GM12878 (cell line): ENCODE measurements around the gene TMEM182. TPM values are rescaled to one million over a fixed set of nuclear protein-coding genes. Genes with fewer than 3 reads are reported as not detected.

Source experiments
- ATAC-seq: fragments of 200-7000 bp; cut with Tn5 transposase; 3 replicates; pipeline ENCODE4 v1.9.1; 2020; ENCODE audit warnings: mild to moderate bottlenecking, moderate library complexity
- BruUV-seq: library from RNA; stranded (reverse); fragments of 400-500 nt; replicated peaks from 2 replicates; lab custom pipeline; 2021; lab: Mats Ljungman, UMichigan
- CTCF ChIA-PET: fragments of 300-600 bp; sonication (Branson Sonifier 250); formaldehyde crosslinking; extraction: SDS; loops from one replicate; lab custom pipeline; 2021; ENCODE audit warnings: inconsistent platforms; lab: Yijun Ruan, JAX
- POLR2A ChIA-PET: fragments of 350-600 bp; formaldehyde crosslinking; extraction: SDS; loops from one replicate; lab custom pipeline; 2021; ENCODE audit warnings: inconsistent platforms; lab: Charles Lee
- RAD21 ChIA-PET: fragments of 300-600 bp; sonication (Branson Sonifier 250); formaldehyde crosslinking; loops from one replicate; lab custom pipeline; 2023; ENCODE audit warnings: antibody characterized with exemption; ENCODE audit not compliant: unreplicated experiment; lab: Charles Lee
- SMC1A ChIA-PET: fragments of 300-600 bp; sonication (Branson Sonifier 250); formaldehyde crosslinking; loops from one replicate; lab custom pipeline; 2023; ENCODE audit not compliant: unreplicated experiment, uncharacterized antibody; lab: Charles Lee
- DNase-seq: peaks from one replicate; pipeline ENCODE4 v3.0.0-alpha.2; 2011; ENCODE audit warnings: low read depth, low spot score
- FAIRE-seq: peaks from 3 replicates; lab custom pipeline; 2011; peaks lifted over from hg19 to GRCh38; lab: Jason Lieb, UNC
- H2AFZ ChIP-seq: 2 replicates; pipeline ENCODE4 v1.6.0; 2011; ENCODE audit warnings: low read depth, low read length, control low read depth; ENCODE audit not compliant: control insufficient read depth
- H3K27ac ChIP-seq: 2 replicates; pipeline ENCODE4 v1.5.1; 2011; ENCODE audit warnings: control low read depth; ENCODE audit not compliant: control insufficient read depth, insufficient read depth
- H3K27me3 ChIP-seq, 2 experiments: replicated peaks in 1 of 2; 2 replicates each; pipeline versions ENCODE4 v1.6.0 to v1.6.1; 2011; ENCODE audit warnings: low read length in 1 of 2; ENCODE audit not compliant: control insufficient read depth in 2 of 2, insufficient read depth in 2 of 2
- H3K36me3 ChIP-seq, 2 experiments: 2 replicates each; pipeline ENCODE4 v1.5.1; 2011; ENCODE audit warnings: low read length in 1 of 2; ENCODE audit not compliant: control insufficient read depth in 2 of 2, insufficient read depth in 2 of 2
- H3K4me1 ChIP-seq: 2 replicates; pipeline ENCODE4 v1.6.1; 2011; ENCODE audit warnings: mild to moderate bottlenecking, low read length, moderate library complexity, mixed read lengths; ENCODE audit not compliant: control insufficient read depth, insufficient read depth
- H3K4me2 ChIP-seq: 2 replicates; pipeline ENCODE4 v1.6.0; 2011; ENCODE audit warnings: control low read depth; ENCODE audit not compliant: control insufficient read depth, insufficient read depth
- H3K4me3 ChIP-seq: fragments of 200-600 bp; sonication (generic); 2 replicates; pipeline ENCODE4 v1.5.1; 2016
- H3K79me2 ChIP-seq: 2 replicates; pipeline ENCODE4 v1.6.0; 2011; ENCODE audit warnings: low read length; ENCODE audit not compliant: control insufficient read depth, insufficient read depth
- H3K9ac ChIP-seq: 2 replicates; pipeline ENCODE4 v1.8.0; 2011; ENCODE audit warnings: low read length, control low read depth, mixed read lengths; ENCODE audit not compliant: control insufficient read depth, insufficient read depth
- H3K9me3 ChIP-seq: replicated peaks from 3 replicates; pipeline ENCODE4 v1.5.1; 2011; ENCODE audit warnings: mild to moderate bottlenecking, low read length; ENCODE audit not compliant: control insufficient read depth, insufficient read depth
- H4K20me1 ChIP-seq: 2 replicates; pipeline ENCODE4 v1.6.0; 2011; ENCODE audit not compliant: control insufficient read depth, insufficient read depth
- CREM ChIP-seq: IDR thresholded peaks from 2 replicates; pipeline ENCODE4 v1.6.1; 2014; ENCODE audit warnings: antibody characterized with exemption, low read depth
- EP300 ChIP-seq, 2 experiments: fragments of 150-350 bp in 1 of 2; IDR thresholded peaks; 2 replicates each; pipeline ENCODE4 v1.6.1; 2011 to 2012; ENCODE audit warnings: low read depth in 2 of 2, low read length in 2 of 2, borderline replicate concordance in 1 of 2, improper control_type of control experiment in 1 of 2, inconsistent platforms in 1 of 2; ENCODE audit not compliant: control insufficient read depth in 1 of 2
- SIX5 ChIP-seq: IDR thresholded peaks from 2 replicates; pipeline ENCODE4 v1.6.1; 2011; ENCODE audit warnings: mild to moderate bottlenecking, low read depth, low read length, moderate library complexity; ENCODE audit not compliant: severe bottlenecking
- SP1 ChIP-seq: IDR thresholded peaks from one replicate; pipeline ENCODE4 v1.6.1; 2011; ENCODE audit warnings: low read depth, low read length
- SRF ChIP-seq, 2 experiments: IDR thresholded peaks; 2 replicates each; pipeline ENCODE4 v1.6.1; 2011; ENCODE audit warnings: low read depth in 2 of 2, low read length in 2 of 2, mild to moderate bottlenecking in 1 of 2, moderate library complexity in 1 of 2
- TCF7 ChIP-seq: IDR thresholded peaks from 2 replicates; pipeline ENCODE4 v1.6.1; 2014; ENCODE audit warnings: antibody characterized with exemption, borderline replicate concordance
- ZNF207 ChIP-seq: fragments of 450-650 bp; IDR thresholded peaks from 2 replicates; pipeline ENCODE4 v1.6.1; 2014; ENCODE audit warnings: antibody characterized with exemption, mild to moderate bottlenecking, borderline replicate concordance
- ZNF622 ChIP-seq: fragments of 450-650 bp; IDR thresholded peaks from 2 replicates; pipeline ENCODE4 v1.6.1; 2017; ENCODE audit warnings: mild to moderate bottlenecking, inconsistent platforms
- WGBS: methylation state at CpG from one replicate; pipeline ENCODE4 v1.1.6; 2016; ENCODE audit warnings: low lambda C conversion rate; ENCODE audit not compliant: insufficient replicate concordance, insufficient coverage; ENCODE audit errors: missing lambda C conversion rate; 5-methylcytosine and 5-hydroxymethylcytosine counted together
- in situ Hi-C: fragments of 300-500 bp; cut with MboI; formaldehyde crosslinking; loops from 9 replicates; pipeline ENCODE4 v1.14.3; 2018; ENCODE audit warnings: mixed read lengths
- intact Hi-C: fragments of 100-400 bp; cut with micrococcal nuclease; formaldehyde crosslinking; loops from one replicate; pipeline ENCODE4 v1.14.2; 2022; ENCODE audit not compliant: unreplicated experiment
- polyA plus RNA-seq, 11 experiments: library from polyadenylated mRNA; depleted of rRNA in 4 of 11; unstranded in 6 of 11; stranded (reverse) in 5 of 11; fragments of >200 nt; fragmentation: Nextera tagmentation in 4 of 11; fragmentation: Illumina TruSeq in 1 of 11; extraction: Ambion mirVana in 4 of 11; extraction: Trizol in 1 of 11; gene quantifications; 1 replicate in 1 of 11; 2 replicates in 10 of 11; pipeline versions ENCODE4 v1.2.1 to v1.2.3, GENCODE V29; 2011 to 2016; ENCODE audit warnings: inconsistent platforms in 2 of 11, missing spikeins in 2 of 11, low read depth in 1 of 11
- total RNA-seq, 4 experiments: library from RNA; depleted of rRNA in 3 of 4; stranded (reverse); fragments of >200 nt in 3 of 4; fragmentation: Illumina TruSeq in 1 of 4; extraction: Trizol in 1 of 4; gene quantifications; 2 replicates each; pipeline versions ENCODE4 v1.2.1 to v1.2.3, GENCODE V29; 2013 to 2021
- TF ChIP-seq, protein P1 (sequence below): fragments of 450-650 bp; IDR thresholded peaks from 2 replicates; pipeline ENCODE4 v1.6.1; 2018; ENCODE audit warnings: mild to moderate bottlenecking, low read depth, moderate library complexity; ENCODE audit not compliant: partially characterized antibody
- TF ChIP-seq, protein P2 (sequence below), 3 experiments: IDR thresholded peaks in 2 of 3; conservative IDR thresholded peaks in 1 of 3; 2 replicates each; pipeline ENCODE4 v1.5.1; 2011; ENCODE audit warnings: low read depth in 3 of 3, low read length in 3 of 3, mild to moderate bottlenecking in 3 of 3, control low read depth in 2 of 3, moderate library complexity in 2 of 3, inconsistent platforms in 1 of 3, mixed read lengths in 1 of 3; ENCODE audit not compliant: control insufficient read depth in 2 of 3, insufficient read depth in 1 of 3; ENCODE audit errors: extremely low read depth in 1 of 3
- TF ChIP-seq, protein P3 (sequence below): IDR thresholded peaks from 2 replicates; pipeline ENCODE4 v1.6.1; 2011; ENCODE audit warnings: low read depth, low read length, improper control_type of control experiment, borderline replicate concordance
- TF ChIP-seq, protein P4 (sequence below): IDR thresholded peaks from 2 replicates; pipeline ENCODE4 v1.6.1; 2012; ENCODE audit warnings: low read depth, low read length, improper control_type of control experiment

The TMEM182 gene
- total and polyA plus RNA-seq, 10 of the 15 experiments (the other 5 are each of a cell fraction or from before 2014, with no cell fraction given): 1.8 to 5.4 (median 3.1) TPM

DNA sequence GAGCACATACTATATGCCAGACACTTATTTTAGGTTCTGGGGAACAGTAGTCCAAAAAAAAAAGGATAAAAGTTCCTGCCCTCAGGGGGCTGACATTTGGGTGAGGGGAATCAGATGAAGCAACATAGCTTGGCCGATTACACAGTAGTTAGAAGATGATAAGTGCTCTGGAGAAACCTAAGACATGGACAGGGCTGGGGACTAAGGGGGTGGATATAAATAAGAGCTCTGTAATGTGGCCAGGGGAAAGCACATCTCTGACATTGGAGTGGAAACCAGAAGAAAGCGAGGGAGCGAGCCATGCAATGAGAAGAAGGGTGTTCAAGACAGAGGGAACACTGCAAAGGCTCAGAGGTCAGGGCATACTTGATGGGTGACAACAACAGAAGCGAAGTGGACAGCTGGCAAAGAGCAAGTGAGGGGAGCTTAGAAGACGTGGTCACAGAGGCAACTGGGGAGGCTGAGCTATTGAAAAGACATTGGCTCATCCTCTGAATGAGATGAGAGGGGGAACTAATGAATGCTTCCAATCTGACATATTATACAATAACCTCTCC, 11.4 kb downstream of the TMEM182 start (continued):
- TF ChIP-seq, protein P1, sequence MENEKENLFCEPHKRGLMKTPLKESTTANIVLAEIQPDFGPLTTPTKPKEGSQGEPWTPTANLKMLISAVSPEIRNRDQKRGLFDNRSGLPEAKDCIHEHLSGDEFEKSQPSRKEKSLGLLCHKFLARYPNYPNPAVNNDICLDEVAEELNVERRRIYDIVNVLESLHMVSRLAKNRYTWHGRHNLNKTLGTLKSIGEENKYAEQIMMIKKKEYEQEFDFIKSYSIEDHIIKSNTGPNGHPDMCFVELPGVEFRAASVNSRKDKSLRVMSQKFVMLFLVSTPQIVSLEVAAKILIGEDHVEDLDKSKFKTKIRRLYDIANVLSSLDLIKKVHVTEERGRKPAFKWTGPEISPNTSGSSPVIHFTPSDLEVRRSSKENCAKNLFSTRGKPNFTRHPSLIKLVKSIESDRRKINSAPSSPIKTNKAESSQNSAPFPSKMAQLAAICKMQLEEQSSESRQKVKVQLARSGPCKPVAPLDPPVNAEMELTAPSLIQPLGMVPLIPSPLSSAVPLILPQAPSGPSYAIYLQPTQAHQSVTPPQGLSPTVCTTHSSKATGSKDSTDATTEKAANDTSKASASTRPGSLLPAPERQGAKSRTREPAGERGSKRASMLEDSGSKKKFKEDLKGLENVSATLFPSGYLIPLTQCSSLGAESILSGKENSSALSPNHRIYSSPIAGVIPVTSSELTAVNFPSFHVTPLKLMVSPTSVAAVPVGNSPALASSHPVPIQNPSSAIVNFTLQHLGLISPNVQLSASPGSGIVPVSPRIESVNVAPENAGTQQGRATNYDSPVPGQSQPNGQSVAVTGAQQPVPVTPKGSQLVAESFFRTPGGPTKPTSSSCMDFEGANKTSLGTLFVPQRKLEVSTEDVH: no peak
- TF ChIP-seq SIX5: no peak
- TF ChIP-seq, protein P2, sequence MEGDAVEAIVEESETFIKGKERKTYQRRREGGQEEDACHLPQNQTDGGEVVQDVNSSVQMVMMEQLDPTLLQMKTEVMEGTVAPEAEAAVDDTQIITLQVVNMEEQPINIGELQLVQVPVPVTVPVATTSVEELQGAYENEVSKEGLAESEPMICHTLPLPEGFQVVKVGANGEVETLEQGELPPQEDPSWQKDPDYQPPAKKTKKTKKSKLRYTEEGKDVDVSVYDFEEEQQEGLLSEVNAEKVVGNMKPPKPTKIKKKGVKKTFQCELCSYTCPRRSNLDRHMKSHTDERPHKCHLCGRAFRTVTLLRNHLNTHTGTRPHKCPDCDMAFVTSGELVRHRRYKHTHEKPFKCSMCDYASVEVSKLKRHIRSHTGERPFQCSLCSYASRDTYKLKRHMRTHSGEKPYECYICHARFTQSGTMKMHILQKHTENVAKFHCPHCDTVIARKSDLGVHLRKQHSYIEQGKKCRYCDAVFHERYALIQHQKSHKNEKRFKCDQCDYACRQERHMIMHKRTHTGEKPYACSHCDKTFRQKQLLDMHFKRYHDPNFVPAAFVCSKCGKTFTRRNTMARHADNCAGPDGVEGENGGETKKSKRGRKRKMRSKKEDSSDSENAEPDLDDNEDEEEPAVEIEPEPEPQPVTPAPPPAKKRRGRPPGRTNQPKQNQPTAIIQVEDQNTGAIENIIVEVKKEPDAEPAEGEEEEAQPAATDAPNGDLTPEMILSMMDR (IDR thresholded peaks at IDR 0.05 in 2 of 3, conservative IDR thresholded peaks at IDR 0.05 in 1 of 3; ENCODE audit: control insufficient read depth in 2 of 3, extremely low read depth in 1 of 3, insufficient read depth in 1 of 3, low read depth in 3 of 3, low read length in 3 of 3): no peak
- TF ChIP-seq, protein P3, sequence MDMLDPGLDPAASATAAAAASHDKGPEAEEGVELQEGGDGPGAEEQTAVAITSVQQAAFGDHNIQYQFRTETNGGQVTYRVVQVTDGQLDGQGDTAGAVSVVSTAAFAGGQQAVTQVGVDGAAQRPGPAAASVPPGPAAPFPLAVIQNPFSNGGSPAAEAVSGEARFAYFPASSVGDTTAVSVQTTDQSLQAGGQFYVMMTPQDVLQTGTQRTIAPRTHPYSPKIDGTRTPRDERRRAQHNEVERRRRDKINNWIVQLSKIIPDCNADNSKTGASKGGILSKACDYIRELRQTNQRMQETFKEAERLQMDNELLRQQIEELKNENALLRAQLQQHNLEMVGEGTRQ: no peak
- TF ChIP-seq, all 136 proteins: peak for 0

DNA sequence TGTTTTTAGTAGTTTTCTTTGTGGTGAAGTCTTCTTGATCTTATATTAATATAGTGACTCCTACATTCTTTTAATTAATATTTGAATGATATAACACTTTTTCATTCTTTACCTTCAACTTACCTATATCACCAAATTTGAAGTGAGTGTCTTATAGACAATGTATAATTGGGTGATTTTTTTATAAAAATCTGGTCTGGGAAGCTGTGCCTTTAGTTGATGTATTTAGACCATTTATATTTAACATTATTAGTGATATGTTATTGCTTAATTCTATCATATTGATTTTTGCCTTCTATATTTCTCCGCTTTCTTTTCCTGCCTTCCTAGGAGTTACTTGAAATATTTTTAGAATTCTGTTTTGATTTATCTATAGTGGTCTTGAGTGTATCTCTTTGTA, 16.4 kb downstream of the TMEM182 start:
- no peak overlapping the region for H3K4me2 ChIP-seq
- POLR2A ChIA-PET: no interaction called here
- H3K4me1 ChIP-seq: no peaks in the 10 kb centered on the region
- no peak overlapping the region for H2AFZ ChIP-seq
- no peak for ATAC-seq
- no peak overlapping the region for H3K4me3 ChIP-seq
- no peak overlapping the region for H3K27ac ChIP-seq
- FAIRE-seq: no peak
- RAD21 ChIA-PET: no interaction called here
- H3K79me2 ChIP-seq: no peaks in the 10 kb centered on the region
- no peaks in the 10 kb centered on the region for H3K36me3 ChIP-seq
- no TSS peak for BruUV-seq
- no peak for DNase-seq
- in situ Hi-C loops (no loop called here), intact Hi-C loops (no loop called here)
- SMC1A ChIA-PET: no interaction called here
- H4K20me1 ChIP-seq: no peaks in the 10 kb centered on the region
- H3K9ac ChIP-seq: no peak overlapping the region
- CTCF ChIA-PET: interaction anchor here (0.6 to 2.1 kb wide), 3 partner anchors 10 to 25 kb away, joined by 3 to 11 read pairs (median 3); no protein-coding TSS in a partner anchor
- 92% methylated on average over 1 of the region's 1 CpG for WGBS
- no peaks in the 10 kb centered on the region for H3K9me3 ChIP-seq
- H3K27me3 ChIP-seq: no peaks in the 10 kb centered on the region
- no peak for TF ChIP-seq ZNF622
- no peak for TF ChIP-seq TCF7
- TF ChIP-seq SP1: no peak
- TF ChIP-seq CREM: no peak
- no peak for TF ChIP-seq EP300 (IDR thresholded peaks at IDR 0.05; ENCODE audit: borderline replicate concordance in 1 of 2, control insufficient read depth in 1 of 2, low read depth in 2 of 2, low read length in 2 of 2)
- TF ChIP-seq, protein P4, sequence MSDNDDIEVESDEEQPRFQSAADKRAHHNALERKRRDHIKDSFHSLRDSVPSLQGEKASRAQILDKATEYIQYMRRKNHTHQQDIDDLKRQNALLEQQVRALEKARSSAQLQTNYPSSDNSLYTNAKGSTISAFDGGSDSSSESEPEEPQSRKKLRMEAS: no peak
- no peak for TF ChIP-seq SRF (IDR thresholded peaks at IDR 0.05; ENCODE audit: low read depth in 2 of 2, low read length in 2 of 2)
- no peak for TF ChIP-seq ZNF207
